Caco-2 (cell line): Measurements from ENCODE around the gene PPARD. TPM values are rescaled to one million over a fixed set of nuclear protein-coding genes. Genes with fewer than 3 reads are reported as not detected.

ENCODE experiments used
- BruUV-seq: library from RNA; stranded (reverse); fragments of 400-500 nt; replicated peaks from 2 replicates; lab custom pipeline; 2021; lab: Mats Ljungman, UMichigan
- CTCF ChIA-PET: fragments of 300-600 bp; sonication (Branson Sonifier 250); formaldehyde crosslinking; loops from one replicate; lab custom pipeline; 2022; ENCODE audit warnings: antibody characterized with exemption; lab: Charles Lee
- POLR2A ChIA-PET: fragments of 300-600 bp; sonication (Branson Sonifier 250); formaldehyde crosslinking; loops from one replicate; lab custom pipeline; 2022; ENCODE audit warnings: antibody characterized with exemption; lab: Charles Lee
- DNase-seq, 2 experiments: peaks; one replicate each; pipeline versions ENCODE4 v3.0.0 to v3.0.0-alpha.2; 2020 to 2022
- H3K27me3 ChIP-seq: replicated peaks from 2 replicates; pipeline ENCODE4 v1.6.0; 2011; ENCODE audit warnings: low read length; ENCODE audit not compliant: control insufficient read depth, insufficient read depth
- H3K36me3 ChIP-seq: 2 replicates; pipeline ENCODE4 v1.5.1; 2011; ENCODE audit warnings: low read length; ENCODE audit not compliant: control insufficient read depth, insufficient read depth
- H3K4me1 ChIP-seq: fragments of 250-450 bp; sonication (Bioruptor Pico); 2 replicates; pipeline ENCODE4 v1.5.1; 2020; ENCODE audit warnings: mild to moderate bottlenecking
- H3K4me3 ChIP-seq: 2 replicates; pipeline ENCODE4 v1.5.1; 2011; ENCODE audit warnings: low read depth, mild to moderate bottlenecking, control low read depth, low read length
- H3K9me3 ChIP-seq: fragments of 250-450 bp; sonication (Bioruptor Pico); 2 replicates; pipeline ENCODE4 v1.5.1; 2020; ENCODE audit warnings: mild to moderate bottlenecking, moderate library complexity
- H3K27ac Mint-ChIP-seq: one replicate; pipeline ENCODE4 v1.8.0; 2022; ENCODE audit warnings: mixed read lengths; ENCODE audit not compliant: unreplicated experiment
- H3K27me3 Mint-ChIP-seq: one replicate; pipeline ENCODE4 v1.8.0; 2022; ENCODE audit warnings: mixed read lengths; ENCODE audit not compliant: insufficient read depth, unreplicated experiment
- H3K36me3 Mint-ChIP-seq: one replicate; pipeline ENCODE4 v1.8.0; 2022; ENCODE audit warnings: mild to moderate bottlenecking, mixed read lengths; ENCODE audit not compliant: insufficient read depth, unreplicated experiment
- H3K4me1 Mint-ChIP-seq: one replicate; pipeline ENCODE4 v1.8.0; 2022; ENCODE audit warnings: low read depth, mixed read lengths; ENCODE audit not compliant: unreplicated experiment
- H3K4me3 Mint-ChIP-seq: one replicate; pipeline ENCODE4 v1.8.0; 2022; ENCODE audit warnings: mild to moderate bottlenecking, moderate library complexity, mixed read lengths; ENCODE audit not compliant: unreplicated experiment
- H3K9me3 Mint-ChIP-seq: one replicate; pipeline ENCODE4 v1.8.0; 2022; ENCODE audit warnings: mixed read lengths; ENCODE audit not compliant: unreplicated experiment
- CTCF ChIP-seq, 2 experiments: fragments of 200-600 bp in 1 of 2; IDR thresholded peaks; 1 replicate in 1 of 2; 2 replicates in 1 of 2; pipeline versions ENCODE4 v1.5.1 to v1.8.0; 2011 to 2022; ENCODE audit warnings: antibody characterized with exemption in 1 of 2, control low read depth in 1 of 2, inconsistent platforms in 1 of 2, low read depth in 1 of 2, low read length in 1 of 2, mild to moderate bottlenecking in 1 of 2, moderate library complexity in 1 of 2; ENCODE audit not compliant: insufficient read depth in 1 of 2, severe bottlenecking in 1 of 2, unreplicated experiment in 1 of 2
- intact Hi-C: fragments of 100-400 bp; cut with micrococcal nuclease; formaldehyde crosslinking; loops from one replicate; pipeline ENCODE4 v1.10.0; 2022; ENCODE audit not compliant: unreplicated experiment
- total RNA-seq: library from RNA; stranded (reverse); gene quantifications from 2 replicates; pipeline ENCODE4 v1.2.3, GENCODE V29; 2022

The PPARD gene
- total RNA-seq, 1 experiment from 2014 or later, result 11.3 TPM

GRCh38 chr6:35296931-35297600 is 45.3 kb upstream of the PPARD start:
- ChIA-PET POLR2A (interaction anchor here (0.5 kb wide), 1 partner anchor 171 kb away, joined by 5 read pairs; no protein-coding TSS in a partner anchor), CTCF (interaction anchor here (0.6 to 3.2 kb wide), 8 partner anchors 21 to 171 kb away, joined by 3 to 26 read pairs (median 5); partner anchors contain the start of genes PPARD and RPL10A)
- no peak overlapping the region for H3K4me3 ChIP-seq
- Mint-ChIP-seq H3K4me1 (no peaks in the 10 kb centered on the region), H3K27ac (no peak overlapping the region), H3K36me3 (no peaks in the 10 kb centered on the region), H3K4me3 (peak overlapping the region; percentile 55), H3K9me3 (no peaks in the 10 kb centered on the region), H3K27me3 (no peaks in the 10 kb centered on the region)
- peaks cover 5% of the 10 kb centered on the region; the same call in 1 of the 2 replicates for H3K4me1 ChIP-seq
- H3K36me3 ChIP-seq, result no peaks in the 10 kb centered on the region; the same call in 1 of the 2 replicates
- H3K9me3 ChIP-seq, result no peaks in the 10 kb centered on the region
- DNase-seq, result no peak
- BruUV-seq, result no TSS peak
- TF ChIP-seq CTCF (IDR thresholded peaks at IDR 0.05; ENCODE audit: insufficient read depth in 1 of 2, low read depth in 1 of 2, low read length in 1 of 2, severe bottlenecking in 1 of 2, unreplicated experiment in 1 of 2), result no peak
- no peaks in the 10 kb centered on the region for H3K27me3 ChIP-seq
- intact Hi-C loops, result loop anchor here (1.0 to 10.0 kb wide), 6 partner anchors 21 to 438 kb away; partner anchors contain the start of genes ARMC12 and PPARD

GRCh38 chr6:35297601-35298481 is 44.5 kb upstream of the PPARD start, which contains the start of gene DEF6:
TSS of gene DEF6 (plus strand) at chr6:35297818. CDS start at chr6:35297857, 39 bp downstream.
- no peaks in the 10 kb centered on the region for H3K9me3 ChIP-seq
- H3K27me3 ChIP-seq, result no peaks in the 10 kb centered on the region
- Mint-ChIP-seq H3K27ac (no peak within 1 kb of the TSS), H3K27me3 (no peaks in the 10 kb centered on the region), H3K4me3 (peak within 1 kb of the TSS; percentile 55), H3K36me3 (no peaks in the 10 kb centered on the region), H3K9me3 (no peaks in the 10 kb centered on the region), H3K4me1 (no peaks in the 10 kb centered on the region)
- peaks cover 5% of the 10 kb centered on the region; the same call in 1 of the 2 replicates for H3K4me1 ChIP-seq
- peak; percentile 64 to 85 for TF ChIP-seq CTCF (IDR thresholded peaks at IDR 0.05; ENCODE audit: insufficient read depth in 1 of 2, low read depth in 1 of 2, low read length in 1 of 2, severe bottlenecking in 1 of 2, unreplicated experiment in 1 of 2)
- H3K36me3 ChIP-seq, result no peaks in the 10 kb centered on the region; the same call in 1 of the 2 replicates
- no TSS peak for BruUV-seq
- POLR2A ChIA-PET, result interaction anchor here (0.5 kb wide), 1 partner anchor 170 kb away, joined by 5 read pairs; no protein-coding TSS in a partner anchor
- peak; percentile 83 to 87 for DNase-seq
- CTCF ChIA-PET, result interaction anchor here (1.0 to 3.2 kb wide), 7 partner anchors 20 to 170 kb away, joined by 4 to 26 read pairs (median 5); partner anchors contain the start of genes PPARD and RPL10A
- H3K4me3 ChIP-seq, result peak within 1 kb of the TSS; percentile 57
- intact Hi-C loops, result loop anchor here (1.0 to 10.0 kb wide), 6 partner anchors 20 to 437 kb away; partner anchors contain the start of genes ARMC12 and PPARD
